Measurements from ENCODE around the gene SENP8.

GRCh38 chr15:72154316-72154715 lies 36.1 kb downstream of the SENP8 start:
- TF ChIP-seq CTCF (IDR thresholded peaks at IDR 0.05; ENCODE audit: poor library complexity) (no peak), EZH2phosphoT487 (IDR thresholded peaks at IDR 0.05; ENCODE audit: low read depth, severe bottlenecking, unreplicated experiment) (no peak), EZH2 (IDR thresholded peaks at IDR 0.05; ENCODE audit: borderline replicate concordance) (no peak)

Measured in hepatocyte (in vitro differentiated cells).